Embryonic facial prominence (tissue), 1 donor: ENCODE data around the gene ITGA8.

Experiments
- DNase-seq: peaks from one replicate; pipeline ENCODE4 v3.0.0-alpha.2; 2016; ENCODE audit errors: extremely low spot score

Gene ITGA8

GRCh38 chr10:15735763-15736162, 16.0 kb upstream of the ITGA8 start:
- peak; percentile 66 for DNase-seq

GRCh38 chr10:15730341-15730740, 10.6 kb upstream of the ITGA8 start:
- DNase-seq, result no peak

- no peak for DNase-seq
Measured at GRCh38 chr10:15729890-15730289, 10.2 kb upstream of the ITGA8 start.

- no peak for DNase-seq
Measured at GRCh38 chr10:15726042-15726441, 6.3 kb upstream of the ITGA8 start.

- peak; percentile 66 for DNase-seq
Measured at GRCh38 chr10:15725603-15726002, 5.9 kb upstream of the ITGA8 start.

- DNase-seq, result no peak
Measured at GRCh38 chr10:15724683-15725082, 5.0 kb upstream of the ITGA8 start.

GRCh38 chr10:15723803-15724202, 4.1 kb upstream of the ITGA8 start:
- no peak for DNase-seq

GRCh38 chr10:15720635-15721287, 1.0 kb upstream of the ITGA8 start:
- DNase-seq, result no peak

GRCh38 chr10:15719049-15719898, 448 bp downstream of the ITGA8 start:
- DNase-seq, result no peak

- DNase-seq, result no peak
Measured at GRCh38 chr10:15718694-15719048, 1.1 kb downstream of the ITGA8 start.

- no peak for DNase-seq
Measured at GRCh38 chr10:15715619-15716227, 4.0 kb downstream of the ITGA8 start.

- DNase-seq, result no peak
Measured at GRCh38 chr10:15714847-15715246, 4.9 kb downstream of the ITGA8 start.

- no peak for DNase-seq
Measured at GRCh38 chr10:15712883-15713282, 6.8 kb downstream of the ITGA8 start.

GRCh38 chr10:15710455-15710854, 9.3 kb downstream of the ITGA8 start:
- no peak for DNase-seq

GRCh38 chr10:15705298-15705697, 14.4 kb downstream of the ITGA8 start:
- no peak for DNase-seq

GRCh38 chr10:15704581-15704968, 15.1 kb downstream of the ITGA8 start:
- no peak for DNase-seq

GRCh38 chr10:15703944-15704580, 15.7 kb downstream of the ITGA8 start:
- no peak for DNase-seq

- DNase-seq, result no peak
Measured at GRCh38 chr10:15703151-15703880, 16.4 kb downstream of the ITGA8 start.

- DNase-seq, result no peak
Measured at GRCh38 chr10:15700078-15700674, 19.5 kb downstream of the ITGA8 start.

GRCh38 chr10:15695852-15696251, 23.9 kb downstream of the ITGA8 start:
- DNase-seq, result no peak

- DNase-seq, result no peak
Measured at GRCh38 chr10:15690031-15690430, 29.7 kb downstream of the ITGA8 start.
